Measurements from ENCODE around the gene WDR64. TPM values are rescaled to one million over a fixed set of nuclear protein-coding genes. Genes with fewer than 3 reads are reported as not detected.

Gene WDR64
- total and polyA plus RNA-seq, 2 experiments from 2014 or later, result 0.07 TPM; not detected in 1

DNA sequence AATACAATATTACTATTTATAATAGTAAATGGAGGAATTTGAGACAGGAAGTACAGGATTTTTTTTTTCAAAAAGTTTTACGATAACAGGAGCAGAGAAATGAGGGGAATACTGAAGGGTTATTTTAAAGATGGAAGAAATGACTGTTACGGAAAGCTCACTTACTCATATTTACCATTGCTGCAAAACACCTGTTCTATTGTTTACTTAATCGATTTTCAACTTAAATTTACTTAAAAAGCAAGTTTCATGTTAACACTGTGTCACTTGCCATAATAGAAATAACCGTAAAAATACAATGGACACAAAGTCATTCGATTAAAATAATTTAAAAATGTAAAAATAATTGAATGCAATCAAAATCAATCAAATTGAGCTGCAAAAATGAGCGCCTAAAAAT, 192.5 kb downstream of the WDR64 start:
- H3K4me1 ChIP-seq (ENCODE audit: insufficient read depth), result peaks cover 4% of the 10 kb centered on the region
- no peaks in the 10 kb centered on the region for H4K20me1 ChIP-seq (ENCODE audit: insufficient read depth, poor library complexity, severe bottlenecking)
- no peaks in the 10 kb centered on the region for H3K9me3 ChIP-seq (ENCODE audit: low read depth)
- 79% methylated on average over 6 of the region's 6 CpGs for WGBS (ENCODE audit: low lambda C conversion rate, missing lambda C conversion rate)
- no peak overlapping the region for H3K27ac ChIP-seq
- TF ChIP-seq, protein P1, sequence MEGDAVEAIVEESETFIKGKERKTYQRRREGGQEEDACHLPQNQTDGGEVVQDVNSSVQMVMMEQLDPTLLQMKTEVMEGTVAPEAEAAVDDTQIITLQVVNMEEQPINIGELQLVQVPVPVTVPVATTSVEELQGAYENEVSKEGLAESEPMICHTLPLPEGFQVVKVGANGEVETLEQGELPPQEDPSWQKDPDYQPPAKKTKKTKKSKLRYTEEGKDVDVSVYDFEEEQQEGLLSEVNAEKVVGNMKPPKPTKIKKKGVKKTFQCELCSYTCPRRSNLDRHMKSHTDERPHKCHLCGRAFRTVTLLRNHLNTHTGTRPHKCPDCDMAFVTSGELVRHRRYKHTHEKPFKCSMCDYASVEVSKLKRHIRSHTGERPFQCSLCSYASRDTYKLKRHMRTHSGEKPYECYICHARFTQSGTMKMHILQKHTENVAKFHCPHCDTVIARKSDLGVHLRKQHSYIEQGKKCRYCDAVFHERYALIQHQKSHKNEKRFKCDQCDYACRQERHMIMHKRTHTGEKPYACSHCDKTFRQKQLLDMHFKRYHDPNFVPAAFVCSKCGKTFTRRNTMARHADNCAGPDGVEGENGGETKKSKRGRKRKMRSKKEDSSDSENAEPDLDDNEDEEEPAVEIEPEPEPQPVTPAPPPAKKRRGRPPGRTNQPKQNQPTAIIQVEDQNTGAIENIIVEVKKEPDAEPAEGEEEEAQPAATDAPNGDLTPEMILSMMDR (IDR thresholded peaks at IDR 0.05; ENCODE audit: poor library complexity), result no peak
- TF ChIP-seq EZH2phosphoT487 (IDR thresholded peaks at IDR 0.05; ENCODE audit: low read depth, severe bottlenecking, unreplicated experiment) (no peak), EZH2 (IDR thresholded peaks at IDR 0.05; ENCODE audit: borderline replicate concordance) (no peak)
- no peak overlapping the region for H3K4me2 ChIP-seq
- no peak overlapping the region for H2AFZ ChIP-seq
- no peaks in the 10 kb centered on the region for H3K36me3 ChIP-seq (replicated peaks; ENCODE audit: insufficient read depth, low read depth)
- DNase-seq (ENCODE audit: low spot score), result no peak
- no peaks in the 10 kb centered on the region for H3K27me3 ChIP-seq
- no peaks in the 10 kb centered on the region for H3K9me2 ChIP-seq (replicated peaks; ENCODE audit: insufficient read depth)
- peaks cover 3% of the 10 kb centered on the region for H3K79me2 ChIP-seq
- no peak overlapping the region for H3K4me3 ChIP-seq

DNA sequence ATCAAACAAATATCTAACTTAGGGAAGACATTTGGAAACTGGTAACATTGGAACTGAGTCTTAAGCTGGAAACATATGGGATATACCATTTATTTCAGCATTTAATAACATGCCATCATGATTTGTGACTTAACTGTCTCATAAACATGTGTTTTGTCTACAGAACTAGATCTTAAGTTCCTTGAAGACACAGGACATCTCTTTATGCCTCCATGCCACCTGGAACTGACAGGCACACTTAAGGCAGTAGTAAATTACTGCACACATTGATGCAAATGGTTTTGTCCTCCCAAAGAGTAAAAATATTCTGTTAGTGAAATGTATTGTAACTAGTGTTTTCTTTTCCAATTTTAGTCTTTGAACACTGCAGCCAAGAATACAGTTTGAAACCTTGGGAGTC, 194.3 kb downstream of the WDR64 start:
- TF ChIP-seq, protein P1 (IDR thresholded peaks at IDR 0.05; ENCODE audit: poor library complexity), result no peak
- TF ChIP-seq EZH2 (IDR thresholded peaks at IDR 0.05; ENCODE audit: borderline replicate concordance), result no peak
- no peak for TF ChIP-seq EZH2phosphoT487 (IDR thresholded peaks at IDR 0.05; ENCODE audit: low read depth, severe bottlenecking, unreplicated experiment)
- no peak overlapping the region for H3K27ac ChIP-seq

DNA sequence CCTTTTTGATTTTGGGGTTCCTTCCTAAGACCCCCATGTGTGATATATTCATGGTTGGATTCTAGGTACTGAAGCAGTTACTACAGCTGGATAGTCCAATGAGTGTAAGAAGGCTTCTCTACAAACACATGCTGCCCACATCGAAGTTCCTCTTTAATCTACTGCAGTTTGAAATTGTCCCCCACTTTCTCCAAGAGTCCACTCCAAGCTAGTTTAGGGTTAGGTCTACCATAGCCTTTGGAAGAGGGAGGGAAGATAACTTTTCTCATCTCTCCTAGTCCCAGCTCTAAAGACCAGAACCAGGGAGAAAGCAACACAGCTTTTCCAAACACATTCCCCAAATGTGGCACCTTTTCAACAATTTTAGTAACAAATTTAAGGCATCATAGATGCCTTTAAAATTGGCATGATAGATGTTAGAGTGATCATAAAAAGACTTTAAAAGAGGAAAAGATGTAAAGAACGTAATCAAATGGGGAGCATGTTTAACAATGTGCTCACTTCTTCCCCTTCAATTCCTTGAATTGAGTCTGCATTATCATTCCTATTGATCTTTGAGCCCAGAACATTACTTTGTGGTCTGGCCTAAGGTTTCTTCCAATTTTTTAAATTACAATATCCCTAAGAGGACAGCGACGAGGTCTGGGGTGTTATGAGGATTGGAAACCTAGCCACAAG, 194.9 kb downstream of the WDR64 start:
- Histone ChIP-seq H2AFZ (peak overlapping the region; percentile 81), H4K20me1 (ENCODE audit: insufficient read depth, poor library complexity, severe bottlenecking) (no peaks in the 10 kb centered on the region), H3K4me3 (peak overlapping the region; percentile 73), H3K27ac (peak overlapping the region; percentile 99), H3K36me3 (replicated peaks; ENCODE audit: insufficient read depth, low read depth) (no peaks in the 10 kb centered on the region), H3K79me2 (peaks cover 3% of the 10 kb centered on the region), H3K4me1 (ENCODE audit: insufficient read depth) (peaks cover 4% of the 10 kb centered on the region), H3K9me3 (ENCODE audit: low read depth) (no peaks in the 10 kb centered on the region), H3K9me2 (replicated peaks; ENCODE audit: insufficient read depth) (no peaks in the 10 kb centered on the region), H3K4me2 (peak overlapping the region; percentile 93), H3K27me3 (no peaks in the 10 kb centered on the region)
- WGBS (ENCODE audit: low lambda C conversion rate, missing lambda C conversion rate), result 76% methylated on average over 4 of the region's 4 CpGs
- TF ChIP-seq EZH2phosphoT487 (IDR thresholded peaks at IDR 0.05; ENCODE audit: low read depth, severe bottlenecking, unreplicated experiment) (no peak), EZH2 (IDR thresholded peaks at IDR 0.05; ENCODE audit: borderline replicate concordance) (no peak)
- TF ChIP-seq, protein P1 (IDR thresholded peaks at IDR 0.05; ENCODE audit: poor library complexity), result no peak
- no peak for DNase-seq (ENCODE audit: low spot score)

More for the DNA sequence above, 194.3 kb downstream of the WDR64 start:
- no peak for DNase-seq (ENCODE audit: low spot score)
- no peak overlapping the region for H3K4me3 ChIP-seq
- H2AFZ ChIP-seq, result no peak overlapping the region
- peaks cover 4% of the 10 kb centered on the region for H3K4me1 ChIP-seq (ENCODE audit: insufficient read depth)
- H3K9me3 ChIP-seq (ENCODE audit: low read depth), result no peaks in the 10 kb centered on the region
- H4K20me1 ChIP-seq (ENCODE audit: insufficient read depth, poor library complexity, severe bottlenecking), result no peaks in the 10 kb centered on the region
- no peaks in the 10 kb centered on the region for H3K9me2 ChIP-seq (replicated peaks; ENCODE audit: insufficient read depth)
- no peak overlapping the region for H3K4me2 ChIP-seq
- H3K79me2 ChIP-seq, result peaks cover 3% of the 10 kb centered on the region
- H3K36me3 ChIP-seq (replicated peaks; ENCODE audit: insufficient read depth, low read depth), result no peaks in the 10 kb centered on the region
- no peaks in the 10 kb centered on the region for H3K27me3 ChIP-seq

All from hepatocyte (in vitro differentiated cells).